ENCODE results near the gene SPACA1. TPM values are rescaled to one million over a fixed set of nuclear protein-coding genes. Genes with fewer than 3 reads are reported as not detected.

SPACA1 gene
- total and polyA plus RNA-seq, 2 of the 8 experiments (the other 6 are each of a cell fraction or from before 2014, with no cell fraction given): not detected

- no peak overlapping the region for H2AK5ac ChIP-seq (ENCODE audit: low read depth, low read length)
- H3K4me3 ChIP-seq (ENCODE audit: extremely low read depth in 1 of 4, insufficient read depth in 2 of 4, low read depth in 3 of 4, low read length in 4 of 4): no peak overlapping the region
- H3K4me2 ChIP-seq (ENCODE audit: insufficient read depth in 1 of 2, low read depth in 2 of 2, low read length in 2 of 2): no peak overlapping the region
- H3K9me3 ChIP-seq (ENCODE audit: insufficient read depth in 2 of 2, low read depth in 1 of 2, low read length in 1 of 2): no peaks in the 10 kb centered on the region
- TF ChIP-seq SP1 (IDR thresholded peaks at IDR 0.05; ENCODE audit: low read depth, low read length): no peak
- TF ChIP-seq RBBP5 (IDR thresholded peaks at IDR 0.05; ENCODE audit: borderline replicate concordance, low read depth, low read length): no peak
- TF ChIP-seq CBX5 (IDR thresholded peaks at IDR 0.05; ENCODE audit: low read depth, low read length): no peak
- TF ChIP-seq USF2 (IDR thresholded peaks at IDR 0.05; ENCODE audit: low read length): no peak
- TF ChIP-seq SUZ12 (IDR thresholded peaks at IDR 0.05; ENCODE audit: low read length): no peak
- no peak overlapping the region for H2BK20ac ChIP-seq (ENCODE audit: low read length)
- H3K79me1 ChIP-seq (ENCODE audit: low read depth, low read length): no peaks in the 10 kb centered on the region
- H3K27ac ChIP-seq (ENCODE audit: low read depth, low read length): no peak overlapping the region
- H3K9ac ChIP-seq (replicated peaks in 1 of 4; ENCODE audit: extremely low read depth in 1 of 4, low read depth in 3 of 4, low read length in 3 of 4): no peak overlapping the region
- H3K18ac ChIP-seq (ENCODE audit: extremely low read depth, low read length): no peak overlapping the region
- no peak overlapping the region for H2BK120ac ChIP-seq (replicated peaks; ENCODE audit: low read depth, low read length)
- H2BK15ac ChIP-seq (ENCODE audit: low read length): no peak overlapping the region
- H3K79me2 ChIP-seq (ENCODE audit: control insufficient read depth in 1 of 2, insufficient read depth in 2 of 2, low read length in 2 of 2): no peaks in the 10 kb centered on the region
- no peak overlapping the region for H3K4ac ChIP-seq (replicated peaks; ENCODE audit: insufficient read length, low read depth, low read length)
- no peak overlapping the region for H4K5ac ChIP-seq (ENCODE audit: insufficient read length, low read depth, low read length)
- no peak overlapping the region for H2BK5ac ChIP-seq (ENCODE audit: low read depth, low read length)
- CTCF ChIA-PET (ENCODE audit: partially characterized antibody): no interaction called here
- no peak overlapping the region for H4K8ac ChIP-seq (ENCODE audit: extremely low read depth, insufficient read depth, low read length)
- FAIRE-seq (no peak), DNase-seq (ENCODE audit: low read depth in 1 of 2, low spot score in 2 of 2) (no peak)
- WGBS, 2 experiments (ENCODE audit: extremely low coverage in 1 of 2, insufficient coverage in 1 of 2, insufficient read length in 1 of 2, insufficient replicate concordance in 2 of 2, low coverage in 1 of 2, low lambda C conversion rate in 2 of 2, missing lambda C conversion rate in 1 of 2): 91% methylated on average over 1 of the region's 1 CpG; no CpG with 5 or more reads in 1 of the 2 experiments
- POLR2A ChIA-PET (ENCODE audit: partially characterized antibody): no interaction called here
- peaks cover 3% of the 10 kb centered on the region; the same call in 1 of the 2 replicates for H3K23me2 ChIP-seq (ENCODE audit: low read depth, low read length)
- no peak overlapping the region for H3K14ac ChIP-seq (ENCODE audit: insufficient read length)
- no peaks in the 10 kb centered on the region for H3K27me3 ChIP-seq (replicated peaks in 1 of 4; ENCODE audit: control insufficient read depth in 3 of 4, extremely low read depth in 1 of 4, insufficient read depth in 3 of 4, low read length in 3 of 4)
- H3K4me1 ChIP-seq (replicated peaks in 1 of 4; ENCODE audit: control insufficient read depth in 3 of 4, insufficient read depth in 4 of 4, low read length in 3 of 4): no peaks in the 10 kb centered on the region
- no peaks in the 10 kb centered on the region for H4K20me1 ChIP-seq (replicated peaks in 1 of 2; ENCODE audit: control insufficient read depth in 1 of 2, insufficient read depth in 2 of 2, low read length in 2 of 2)
- H2BK12ac ChIP-seq (ENCODE audit: low read depth, low read length): no peak overlapping the region
- no peak overlapping the region for H3K23ac ChIP-seq (ENCODE audit: insufficient read length)
- H2AFZ ChIP-seq (ENCODE audit: low read length): no peak overlapping the region
- H3K36me3 ChIP-seq (ENCODE audit: control insufficient read depth in 2 of 4, insufficient read depth in 4 of 4, low read length in 3 of 4): no peaks in the 10 kb centered on the region
- no peak overlapping the region for H4K91ac ChIP-seq (replicated peaks; ENCODE audit: insufficient read length, low read length)
- H3K56ac ChIP-seq (replicated peaks; ENCODE audit: insufficient read length, low read depth, low read length): no peak overlapping the region
Measured at GRCh38 chr6:88074791-88075190, 27.1 kb downstream of the SPACA1 start.

Data from H1 (cell line).